Stomach (tissue), 4 donors: ENCODE data around the gene NCL.

Experiments used
- CTCF ChIP-seq, 7 experiments: fragments of 450-650 bp in 4 of 7; fragments of 200-600 bp in 3 of 7; sonication (generic) in 3 of 7; IDR thresholded peaks; one replicate each; pipeline ENCODE4 v1.5.1; 2016 to 2019; ENCODE audit warnings: antibody characterized with exemption in 7 of 7, control low read depth in 2 of 7, mild to moderate bottlenecking in 1 of 7
- EP300 ChIP-seq: sonication (generic); formaldehyde crosslinking; IDR thresholded peaks from one replicate; pipeline ENCODE4 v1.6.1; 2017; ENCODE audit warnings: antibody characterized with exemption
- POLR2A ChIP-seq, 4 donors: fragments of 450-650 bp; IDR thresholded peaks; one replicate each; pipeline ENCODE4 v1.6.1; 2016; ENCODE audit warnings: antibody characterized with exemption in 4 of 4, control low read depth in 2 of 4, mild to moderate bottlenecking in 1 of 4, moderate library complexity in 1 of 4

- TF ChIP-seq CTCF (IDR thresholded peaks at IDR 0.05) (no peak), EP300 (no peak), POLR2A (IDR thresholded peaks at IDR 0.05) (no peak)
These were observed 1.4 kb downstream of the NCL start for GRCh38 chr2:231462729-231463465.
